Measurements from ENCODE around the gene ITGAL.

GRCh38 chr16:30527635-30528178 lies 55.2 kb downstream of the ITGAL start:
- no peak for TF ChIP-seq CTCF (conservative IDR thresholded peaks at IDR 0.05; ENCODE audit: low read length)
- TF ChIP-seq EZH2phosphoT487 (IDR thresholded peaks at IDR 0.05; ENCODE audit: borderline replicate concordance, low read depth, low read length), result no peak

Measured in OCI-LY7 (cell line).